DMS 273 treated with DMSO at 0.1 percent for 48 hours (cell line): Measurements from ENCODE around the gene USP2.
"Not testable (repeated sequence)": the region's sequence is repeated elsewhere in the genome, so short reads cannot be mapped to it uniquely, and the experiment has no call there.

ENCODE experiments used
- DNase-seq: peaks from one replicate; lab custom pipeline; 2025; lab: John Stamatoyannopoulos, UW

The USP2 gene

DNA sequence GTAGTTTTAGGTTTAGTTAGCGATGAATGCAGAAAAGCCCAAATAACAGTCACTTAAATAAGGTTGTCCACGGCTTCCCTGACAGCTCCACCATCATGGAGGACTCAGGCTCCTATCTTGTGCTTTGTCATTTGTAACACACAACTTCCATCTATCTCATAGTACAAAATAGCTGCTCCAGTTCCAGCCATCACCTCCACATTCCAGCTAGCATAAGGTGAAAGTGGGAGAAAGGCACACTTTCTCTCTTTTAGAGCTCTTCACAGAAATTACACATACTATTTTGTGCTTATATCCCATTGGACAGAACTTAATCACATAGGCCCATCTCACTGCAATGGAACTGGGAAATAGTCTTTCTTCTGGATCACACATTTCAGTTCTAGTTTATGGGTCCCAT is 32.8 kb upstream of the USP2 start:
- no peak for DNase-seq

GRCh38 chr11:119412072-119412471 is 30.6 kb upstream of the USP2 start:
- no peak for DNase-seq

- DNase-seq = no peak
Measured at GRCh38 chr11:119410501-119410900, 29.0 kb upstream of the USP2 start.

DNA sequence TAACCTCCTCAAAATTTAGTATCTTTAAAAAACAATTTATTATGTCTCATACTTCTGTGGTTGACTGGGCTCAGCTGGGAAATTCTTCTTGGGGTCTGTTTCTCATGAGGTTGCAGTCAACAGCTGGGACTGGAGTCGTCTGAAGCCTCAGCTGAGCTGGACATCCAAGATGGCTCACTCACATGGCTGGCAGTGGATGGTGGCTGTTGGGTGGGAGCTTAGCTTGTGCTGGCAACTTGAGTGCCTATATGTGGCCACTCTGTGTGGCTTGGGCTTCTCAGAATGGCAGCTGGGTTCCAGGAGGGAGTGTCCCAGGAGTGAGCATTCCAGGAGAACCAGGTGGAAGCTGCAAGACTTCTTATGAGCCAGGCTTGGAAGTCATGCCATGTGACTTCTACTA is 28.2 kb upstream of the USP2 start:
- DNase-seq = no peak

- DNase-seq = no peak
Measured at GRCh38 chr11:119406005-119406404, 24.5 kb upstream of the USP2 start.

DNA sequence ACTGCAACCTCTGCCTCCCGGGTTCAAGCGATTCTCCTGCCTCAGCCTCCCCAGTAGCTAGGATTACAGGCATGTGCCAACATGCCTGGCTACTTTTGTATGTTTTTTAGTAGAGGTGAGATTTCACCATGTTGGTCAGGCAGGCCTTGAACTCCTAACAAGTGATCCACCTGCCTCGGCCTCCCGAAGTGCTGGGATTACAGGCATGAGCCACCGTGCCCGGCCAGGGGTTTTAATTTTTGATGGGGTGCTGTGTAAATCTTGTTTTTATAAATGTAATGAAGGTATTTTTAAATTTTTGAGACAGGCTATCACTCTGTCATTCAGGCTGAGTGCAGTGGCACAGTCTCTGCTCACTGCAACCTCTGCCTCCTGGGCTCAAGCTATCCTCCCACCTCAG is 24.0 kb upstream of the USP2 start:
- not testable (repeated sequence) for DNase-seq

DNA sequence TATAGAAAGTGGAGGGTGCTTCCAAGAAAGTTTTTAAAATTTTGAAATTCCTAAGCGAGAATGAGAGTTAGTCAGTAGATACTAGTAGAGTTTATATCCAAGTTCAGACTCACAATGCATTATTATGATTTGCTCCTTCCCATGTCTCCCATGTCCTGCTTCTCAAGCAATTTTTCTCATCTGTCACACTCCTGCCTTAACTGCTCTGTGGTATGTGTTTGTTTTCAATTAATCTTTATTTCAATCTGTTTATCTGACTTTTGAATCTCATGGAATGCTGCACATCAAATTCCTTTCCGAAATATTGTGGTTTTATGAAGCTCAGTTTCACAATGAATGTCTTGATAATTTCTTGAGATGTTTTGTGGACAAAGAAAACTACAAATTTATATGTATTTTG is 23.4 kb upstream of the USP2 start:
- no peak for DNase-seq

DNA sequence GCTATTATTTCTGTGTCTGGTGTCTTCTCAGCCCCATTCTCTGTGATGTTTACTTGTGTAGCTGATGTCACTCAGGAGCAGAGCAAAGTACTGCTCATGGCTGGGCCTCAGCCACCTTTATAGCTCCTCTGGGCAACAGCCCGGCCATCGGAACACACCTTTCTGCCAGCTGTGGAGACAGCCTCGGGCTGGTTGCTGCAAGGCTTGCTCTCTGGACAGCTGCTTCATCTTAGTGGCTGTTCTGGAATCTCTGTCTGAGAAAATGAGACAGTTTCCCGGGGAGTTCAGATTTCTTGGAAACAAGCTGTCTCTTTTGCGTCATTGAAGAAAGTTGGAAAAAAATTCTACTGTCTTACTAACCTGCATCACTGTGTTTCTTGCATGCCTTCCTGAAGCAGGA is 21.5 kb upstream of the USP2 start:
- DNase-seq = no peak

GRCh38 chr11:119402470-119402869 is 21.0 kb upstream of the USP2 start:
- DNase-seq = no peak

DNA sequence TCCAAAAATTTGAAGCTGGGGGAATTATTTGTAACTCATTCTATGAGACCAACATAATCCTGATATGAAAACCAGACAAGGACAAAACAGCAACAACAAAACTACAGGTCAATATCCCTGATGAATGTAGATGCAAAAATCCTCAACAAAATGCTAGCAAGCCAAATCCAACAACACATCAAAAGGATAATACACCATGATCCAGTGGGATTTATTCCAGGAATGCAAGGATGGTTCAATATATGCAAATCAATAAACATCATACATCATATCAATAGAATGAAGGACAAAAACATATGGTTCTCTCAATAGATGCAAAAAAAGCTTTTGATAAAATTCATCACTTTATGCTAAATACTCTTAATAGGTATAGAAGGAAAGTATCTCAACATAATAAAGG is 19.4 kb upstream of the USP2 start:
- DNase-seq = no peak

DNA sequence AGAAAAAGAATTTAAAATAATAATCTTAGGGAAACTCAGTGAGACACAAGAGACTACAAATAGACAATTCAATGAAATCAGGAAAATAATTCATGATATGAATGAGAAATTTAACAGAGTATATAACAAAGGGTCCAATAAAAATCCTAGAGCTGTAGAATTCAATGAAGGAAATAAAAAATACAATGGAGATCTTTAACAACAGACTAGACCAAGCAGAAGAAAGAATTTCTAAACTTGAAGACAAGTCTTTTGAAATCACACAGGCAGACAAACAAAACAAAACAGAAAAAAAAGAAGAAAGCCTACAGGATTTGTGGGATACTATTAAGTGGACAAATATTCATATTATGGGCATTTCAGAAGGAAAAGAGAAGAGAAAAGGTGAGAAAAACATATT is 16.2 kb upstream of the USP2 start:
- DNase-seq = no peak

- DNase-seq = no peak
Measured at GRCh38 chr11:119396835-119397234, 15.3 kb upstream of the USP2 start.

GRCh38 chr11:119391275-119391674 is 9.8 kb upstream of the USP2 start:
- no peak for DNase-seq

DNA sequence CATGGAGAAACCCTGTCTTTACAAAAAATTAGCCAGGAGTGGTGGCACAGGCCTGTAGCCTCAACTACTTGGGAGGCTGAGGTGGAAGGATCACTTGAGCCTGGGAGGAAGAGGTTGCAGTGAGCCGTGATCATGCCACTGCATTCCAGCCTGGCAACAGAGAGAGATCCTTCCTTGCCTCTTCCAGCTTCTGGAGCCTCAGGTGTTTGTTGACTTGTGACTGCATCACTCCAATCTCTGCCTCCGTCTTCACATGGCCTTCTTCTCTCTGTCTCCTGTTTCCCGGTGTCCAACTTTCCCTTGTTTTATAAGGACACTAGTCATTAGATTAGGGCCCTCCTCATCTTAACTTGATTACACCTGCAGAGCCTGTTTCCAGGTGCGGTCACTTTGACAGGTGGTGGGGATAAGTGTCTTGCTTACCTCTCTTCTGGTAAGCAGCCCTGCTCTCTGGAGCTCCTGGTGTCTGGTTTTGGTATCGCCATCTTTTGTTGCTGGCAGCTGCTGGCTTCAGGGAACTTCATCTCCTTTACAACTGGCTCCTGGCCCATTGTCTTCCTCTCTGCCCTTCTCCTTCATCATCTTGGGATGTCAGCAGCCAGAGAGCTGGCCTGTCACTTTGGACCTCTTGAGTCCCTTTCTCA is 8.2 kb upstream of the USP2 start:
- no peak for DNase-seq

DNA sequence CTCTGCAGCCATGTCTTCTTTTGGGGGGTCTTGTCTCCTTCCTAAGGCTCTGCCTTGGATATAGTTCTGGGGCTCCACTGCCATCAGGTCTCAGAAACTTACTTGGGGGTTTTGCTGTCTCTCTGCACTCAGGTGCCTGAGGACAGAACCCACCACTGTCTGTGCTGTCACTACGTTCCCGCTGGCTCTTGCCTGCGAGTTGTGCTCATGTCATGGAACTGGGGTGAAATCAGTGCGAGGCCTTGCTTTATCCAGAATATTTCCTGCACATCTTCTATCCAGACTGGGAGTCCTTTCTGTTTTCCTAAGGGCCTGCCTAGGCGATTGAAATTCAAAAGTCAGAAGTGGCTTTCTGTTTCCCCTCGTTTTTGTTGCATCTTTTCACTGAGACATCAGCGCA is 6.6 kb upstream of the USP2 start:
- DNase-seq = no peak

DNA sequence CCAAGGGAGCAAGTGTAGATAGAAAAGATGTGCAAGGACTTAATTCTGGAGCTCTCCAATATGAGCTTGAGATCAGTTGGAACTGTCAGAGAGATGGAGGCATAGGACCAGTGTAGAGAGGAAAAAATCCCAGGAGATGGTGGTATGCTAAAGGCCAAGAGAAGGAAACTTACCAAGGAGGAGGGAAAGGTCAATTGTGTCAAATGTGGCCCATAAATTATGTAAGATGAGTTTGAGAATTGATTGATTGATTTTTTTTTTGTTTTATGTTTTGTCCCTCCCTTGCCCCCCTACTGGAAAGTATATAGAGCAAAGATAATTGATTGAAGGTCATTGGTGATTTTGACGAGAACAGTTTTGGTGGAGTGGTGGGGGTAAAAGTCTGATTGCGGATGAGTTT is 2.8 kb upstream of the USP2 start:
- DNase-seq = no peak

DNA sequence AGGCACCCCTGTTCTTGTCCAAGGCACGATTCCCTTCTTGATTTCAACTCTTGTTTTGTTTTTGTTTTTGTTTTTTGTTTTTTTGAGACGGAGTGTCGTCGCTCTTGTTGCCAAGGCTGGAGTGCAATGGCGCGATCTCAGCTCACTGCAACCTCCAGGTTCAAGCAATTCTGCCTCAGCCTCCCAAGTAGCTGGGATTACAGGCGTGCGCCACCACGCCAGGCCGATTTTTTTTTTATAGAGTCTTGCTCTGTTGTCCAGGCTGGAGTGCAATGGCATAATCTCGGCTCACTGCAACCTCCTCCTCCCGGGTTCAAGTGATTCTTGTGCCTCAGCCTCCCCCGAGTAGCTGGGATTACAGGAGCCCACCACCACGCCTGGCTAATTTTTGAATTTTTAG is 1.0 kb upstream of the USP2 start:
- not testable (repeated sequence) for DNase-seq

GRCh38 chr11:119382101-119382500 is 611 bp upstream of the USP2 start:
- DNase-seq = no peak

DNA sequence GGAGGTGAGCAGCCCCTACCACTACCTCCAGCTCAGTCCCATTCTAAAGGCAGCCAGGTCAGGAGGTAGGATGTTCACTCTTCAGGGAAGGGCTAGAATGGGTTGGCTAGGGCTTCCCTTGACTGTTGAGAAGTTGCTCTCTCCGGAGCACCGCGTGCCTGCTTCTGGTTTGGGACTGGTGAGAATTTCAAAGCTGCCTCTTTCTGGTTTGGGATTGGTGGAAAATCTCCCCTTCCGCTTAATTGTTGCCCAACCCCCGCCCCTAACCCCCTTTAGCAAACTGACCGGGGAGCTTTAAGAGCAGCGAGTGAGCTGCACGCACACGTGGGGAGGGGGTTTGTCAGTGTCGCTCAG is 686 bp downstream of the USP2 start:
- no peak for DNase-seq

DNA sequence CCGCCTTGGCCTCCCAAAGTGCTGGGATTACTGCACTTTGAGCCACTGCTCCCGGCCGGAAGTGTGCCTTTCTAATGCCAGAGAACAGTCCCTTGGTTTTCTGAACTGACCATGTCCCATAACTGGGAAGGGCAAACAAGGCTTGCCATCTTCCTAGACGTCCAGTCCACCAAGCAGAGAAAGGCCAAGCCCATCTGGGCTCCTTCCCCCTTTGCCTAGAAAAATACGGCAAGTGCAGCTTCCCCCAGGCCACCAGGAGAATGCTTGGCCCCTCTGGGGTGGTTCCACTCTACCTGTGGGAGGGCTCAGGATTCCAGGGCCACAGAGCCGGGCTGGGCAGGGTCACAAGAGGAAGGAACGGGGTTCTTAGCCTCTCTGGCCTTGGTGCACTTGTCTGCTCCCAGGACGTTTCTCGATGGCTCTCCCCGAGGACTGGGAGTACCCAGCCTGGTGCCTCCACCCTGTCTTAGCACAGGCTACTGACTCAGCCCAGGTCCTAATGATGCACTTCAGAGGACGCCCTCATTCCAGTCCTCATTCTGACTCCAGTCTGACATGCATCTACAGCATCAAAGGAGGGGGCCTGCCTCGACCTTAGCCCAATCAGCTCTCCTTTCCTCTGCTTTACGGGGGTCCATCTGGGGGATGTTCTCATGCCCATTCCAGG is 1.2 kb downstream of the USP2 start:
- DNase-seq = no peak

GRCh38 chr11:119378851-119379465 is 2.5 kb downstream of the USP2 start:
- no peak for DNase-seq

DNA sequence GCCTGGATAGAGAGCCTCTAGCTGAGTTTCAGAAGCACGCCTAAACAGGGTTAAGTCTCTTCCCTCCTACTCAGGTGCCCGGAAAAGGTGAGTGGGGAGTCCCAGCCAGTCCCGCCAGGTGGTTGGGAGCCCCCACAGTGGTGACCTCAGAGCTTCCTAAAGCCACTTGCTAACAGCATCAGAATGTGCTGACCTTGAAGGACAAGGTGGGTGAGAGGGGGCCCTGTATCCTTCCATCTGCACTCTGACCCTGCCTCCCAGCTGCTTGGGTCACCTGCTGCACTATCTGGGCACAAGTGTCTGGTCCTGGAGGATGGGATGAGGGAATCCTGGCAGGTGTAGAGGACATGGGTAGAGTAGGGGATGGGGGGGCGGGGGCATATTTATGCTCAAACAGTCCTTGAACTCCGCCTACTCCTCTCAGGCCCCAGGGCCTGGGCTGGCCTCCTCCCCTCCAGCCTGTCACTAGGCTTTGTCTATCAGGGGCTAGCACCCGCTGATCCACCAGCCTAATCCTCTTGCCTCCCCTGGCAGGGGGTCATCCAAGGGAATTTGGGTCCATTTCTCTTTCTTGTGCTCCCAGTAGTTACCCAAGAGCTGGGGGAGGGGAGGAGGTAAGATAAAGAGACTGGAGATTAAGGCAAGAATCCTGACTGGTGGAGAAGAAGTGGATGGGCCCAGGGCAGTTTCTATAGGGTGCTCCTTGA is 3.4 kb downstream of the USP2 start:
- DNase-seq = no peak
